ENCODE results near the gene CYP4F11.
"Not testable (repeated sequence)": the region's sequence is repeated elsewhere in the genome, so short reads cannot be mapped to it uniquely, and the experiment has no call there.

CYP4F11 gene, protein sequence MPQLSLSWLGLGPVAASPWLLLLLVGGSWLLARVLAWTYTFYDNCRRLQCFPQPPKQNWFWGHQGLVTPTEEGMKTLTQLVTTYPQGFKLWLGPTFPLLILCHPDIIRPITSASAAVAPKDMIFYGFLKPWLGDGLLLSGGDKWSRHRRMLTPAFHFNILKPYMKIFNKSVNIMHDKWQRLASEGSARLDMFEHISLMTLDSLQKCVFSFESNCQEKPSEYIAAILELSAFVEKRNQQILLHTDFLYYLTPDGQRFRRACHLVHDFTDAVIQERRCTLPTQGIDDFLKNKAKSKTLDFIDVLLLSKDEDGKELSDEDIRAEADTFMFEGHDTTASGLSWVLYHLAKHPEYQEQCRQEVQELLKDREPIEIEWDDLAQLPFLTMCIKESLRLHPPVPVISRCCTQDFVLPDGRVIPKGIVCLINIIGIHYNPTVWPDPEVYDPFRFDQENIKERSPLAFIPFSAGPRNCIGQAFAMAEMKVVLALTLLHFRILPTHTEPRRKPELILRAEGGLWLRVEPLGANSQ

DNA sequence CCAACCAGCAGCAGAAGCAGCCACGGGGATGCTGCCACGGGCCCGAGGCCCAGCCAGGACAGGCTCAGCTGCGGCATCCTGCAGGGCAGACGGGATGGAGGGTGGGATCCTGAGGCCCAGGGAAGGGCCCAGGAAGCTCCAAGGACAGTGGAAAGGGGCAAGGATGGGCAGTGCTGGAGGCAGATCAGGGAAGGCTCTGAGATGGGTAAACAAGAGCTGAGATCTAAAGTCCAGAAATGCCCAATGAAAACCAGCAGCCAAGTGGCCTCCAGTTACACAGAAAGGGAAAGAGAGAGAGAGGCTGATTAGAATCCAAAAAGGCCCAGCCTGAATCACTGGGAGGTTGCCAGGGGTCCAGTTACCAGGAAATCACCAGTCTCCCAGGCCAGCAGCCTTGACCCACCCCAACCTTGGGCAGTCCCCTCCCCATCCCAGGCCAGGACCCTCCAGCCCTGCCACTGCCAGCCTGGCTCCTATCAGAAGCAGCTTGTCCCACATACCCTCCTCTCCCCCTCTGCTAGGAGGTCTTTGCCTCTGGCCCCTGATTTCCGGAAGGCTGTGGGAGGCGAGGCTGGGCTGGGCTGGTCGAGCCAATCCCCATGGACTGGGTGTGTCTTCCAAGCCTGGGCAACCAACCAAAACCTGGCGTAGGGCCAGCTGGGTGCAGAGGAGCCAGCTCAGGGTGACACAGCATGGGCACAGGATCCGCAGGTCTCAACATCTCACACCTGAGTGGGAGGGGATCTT is at the start of gene CYP4F11:
Gene CYP4F11 (minus strand): TSS at position 198 of the 747 bp plus-strand sequence. CDS start 121 bp downstream, at position 77.
- no peak for DNase-seq

DNA sequence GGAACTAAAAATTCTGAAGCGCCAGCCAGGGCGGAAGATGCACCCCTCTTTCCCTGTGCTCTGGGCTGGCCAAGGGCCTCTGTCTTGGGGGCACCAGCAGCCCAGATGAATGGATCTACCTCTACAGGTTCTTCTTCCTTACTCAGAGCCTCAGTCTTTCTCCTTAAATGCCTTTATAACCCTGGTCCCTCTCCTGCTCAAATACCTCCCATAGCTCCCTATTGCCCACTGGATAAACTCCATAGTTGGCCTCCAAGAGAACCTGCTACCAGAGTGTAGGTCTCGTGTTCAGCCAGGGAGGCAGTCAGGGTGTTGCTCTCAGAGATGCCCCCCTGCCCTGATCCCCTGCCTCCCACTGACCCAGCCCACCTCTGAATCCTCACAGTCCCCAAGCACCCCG is 45.0 kb upstream of the CYP4F11 start:
- no peak for DNase-seq

DNA sequence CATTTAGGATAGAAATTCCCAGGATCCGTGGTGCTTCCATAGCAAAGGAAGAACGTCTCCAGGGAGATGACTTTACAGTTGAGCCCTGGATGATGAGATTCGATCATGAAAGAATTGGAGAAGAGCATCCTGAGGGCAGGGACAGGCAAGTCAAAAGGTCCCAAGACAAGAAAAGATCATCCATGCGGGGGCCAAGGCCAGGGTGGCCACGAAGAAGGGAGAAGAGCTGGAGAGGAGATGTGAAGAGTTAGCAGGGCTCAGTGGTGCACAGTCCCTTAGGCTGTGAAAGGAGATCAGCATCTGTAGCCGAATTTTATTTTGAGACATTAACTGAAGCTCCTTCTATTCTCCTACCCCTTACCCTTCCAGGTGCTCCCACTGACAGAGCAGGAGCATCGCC is 43.4 kb upstream of the CYP4F11 start:
- DNase-seq = no peak

DNA sequence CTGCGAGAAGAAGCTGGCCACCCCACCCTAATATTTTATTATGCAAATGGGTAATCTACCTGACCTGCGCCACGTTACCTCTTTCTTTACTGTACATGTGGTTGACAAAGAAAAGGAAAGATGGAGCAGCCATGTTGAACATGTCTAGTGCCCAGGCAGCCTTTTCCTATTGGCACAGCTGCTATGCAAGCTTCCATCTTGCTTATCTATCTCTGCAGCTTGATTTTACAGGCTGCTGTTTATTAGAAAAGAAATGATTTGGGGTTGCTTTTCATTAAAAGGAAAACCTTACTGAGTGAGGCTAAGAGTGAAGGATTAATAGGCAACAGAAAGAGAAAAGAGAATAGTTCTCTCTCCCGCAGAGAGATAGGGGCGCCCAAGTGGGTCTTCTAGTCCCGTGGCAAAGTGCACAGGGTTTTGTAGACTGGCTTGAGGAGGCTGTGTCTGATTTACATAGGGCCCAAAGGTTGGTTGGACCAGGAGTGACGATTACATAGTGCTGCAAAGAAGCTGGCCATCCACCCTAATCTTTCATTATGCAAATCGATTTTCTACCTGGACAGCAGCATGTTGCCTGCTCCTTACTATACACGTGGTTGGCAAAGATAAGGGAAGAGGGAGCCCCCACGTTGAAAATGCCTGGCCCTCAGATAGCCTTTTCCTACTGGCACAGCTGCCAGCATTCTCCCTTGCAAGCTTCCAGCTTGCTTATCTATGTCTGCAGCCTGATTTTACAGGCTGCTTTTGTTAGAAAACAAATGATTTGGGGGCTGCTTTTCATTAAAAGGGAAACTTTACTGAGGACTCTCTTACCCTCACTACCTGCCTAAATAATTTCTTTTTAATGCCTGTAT is 42.7 kb upstream of the CYP4F11 start:
- no peak for DNase-seq

DNA sequence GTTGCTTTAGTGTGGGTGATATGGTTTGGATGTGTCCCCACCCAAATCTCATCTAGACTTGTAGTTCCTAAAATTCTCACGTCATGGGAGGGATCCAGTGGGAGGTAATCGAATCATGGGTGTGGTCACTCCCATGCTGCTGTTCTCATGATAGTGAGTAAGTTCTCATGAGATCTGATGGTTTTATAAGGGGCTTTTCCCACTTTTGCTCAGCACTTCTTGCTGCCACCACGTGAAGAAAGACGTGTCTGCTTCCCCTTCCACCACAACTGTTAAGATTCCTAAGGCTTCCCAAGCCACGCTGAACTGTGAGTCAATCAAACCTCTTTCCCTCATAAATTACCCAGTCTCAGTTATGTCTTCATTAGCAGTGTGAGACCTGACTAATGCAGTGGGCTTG is 40.5 kb upstream of the CYP4F11 start:
- no peak for DNase-seq

DNA sequence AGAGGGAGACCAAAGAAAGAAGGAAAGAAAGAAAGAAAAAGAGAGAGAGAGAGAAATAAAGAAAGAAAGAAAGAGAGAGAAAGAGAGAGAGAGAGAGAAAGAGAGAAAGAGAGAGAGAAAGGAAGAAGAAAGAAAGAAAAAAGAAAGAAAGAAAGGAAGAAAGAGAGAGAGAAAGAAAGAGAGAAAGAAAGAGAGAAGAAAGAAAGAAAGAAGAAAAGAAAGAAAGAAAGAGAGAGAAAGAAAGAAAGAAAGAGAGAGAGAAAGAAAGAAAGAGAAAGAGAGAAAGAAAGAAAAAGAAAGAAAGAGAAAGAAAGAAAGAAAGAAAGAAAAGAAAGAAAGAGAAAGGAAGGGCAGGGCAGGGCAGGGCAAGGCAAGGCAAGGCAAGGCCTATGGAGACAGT is 37.7 kb upstream of the CYP4F11 start:
- DNase-seq = not testable (repeated sequence)

DNA sequence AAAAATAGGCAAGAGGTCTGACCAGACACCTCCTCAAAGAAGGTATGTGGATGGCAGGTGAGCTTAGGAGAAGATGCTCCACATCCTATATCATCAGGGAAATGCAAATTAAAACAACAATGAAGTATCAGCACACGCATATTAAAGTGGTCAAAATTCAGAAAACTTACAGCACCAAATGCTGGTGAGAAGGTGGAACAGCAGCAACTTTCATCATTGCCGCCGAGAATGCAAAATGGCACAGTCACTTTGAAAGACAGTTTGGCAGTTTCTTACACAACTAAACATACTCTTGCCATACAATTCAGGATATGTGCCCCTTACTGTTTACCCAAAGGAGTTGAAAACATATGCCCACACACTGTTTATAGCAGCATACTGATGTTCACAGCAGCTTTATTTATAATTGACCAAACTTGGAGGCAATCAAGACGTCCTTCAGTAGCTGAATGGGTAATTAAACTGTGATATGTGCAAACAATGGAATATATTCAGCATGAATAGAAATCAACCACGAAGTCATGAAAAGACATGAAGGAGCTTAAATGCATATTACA is 37.0 kb upstream of the CYP4F11 start:
- DNase-seq = no peak

DNA sequence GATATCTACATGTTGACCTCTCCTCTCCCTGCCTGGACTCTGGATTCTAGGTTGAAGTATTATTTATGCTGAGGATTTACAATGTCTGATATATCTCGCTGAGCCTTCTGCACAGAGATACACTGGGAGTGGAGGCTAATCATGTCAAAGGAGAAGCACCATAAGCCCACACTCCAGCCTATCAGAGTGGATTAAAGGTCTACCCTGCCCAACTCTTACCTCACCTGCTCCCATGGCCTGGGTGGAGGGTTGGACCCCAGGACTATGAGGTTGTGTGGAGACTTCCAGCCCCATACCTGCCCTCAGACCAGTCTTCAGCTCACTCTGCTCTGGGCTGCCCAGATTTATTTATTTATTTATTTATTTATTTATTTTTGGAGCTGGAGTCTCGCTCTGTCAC is 29.9 kb upstream of the CYP4F11 start:
- DNase-seq = no peak

DNA sequence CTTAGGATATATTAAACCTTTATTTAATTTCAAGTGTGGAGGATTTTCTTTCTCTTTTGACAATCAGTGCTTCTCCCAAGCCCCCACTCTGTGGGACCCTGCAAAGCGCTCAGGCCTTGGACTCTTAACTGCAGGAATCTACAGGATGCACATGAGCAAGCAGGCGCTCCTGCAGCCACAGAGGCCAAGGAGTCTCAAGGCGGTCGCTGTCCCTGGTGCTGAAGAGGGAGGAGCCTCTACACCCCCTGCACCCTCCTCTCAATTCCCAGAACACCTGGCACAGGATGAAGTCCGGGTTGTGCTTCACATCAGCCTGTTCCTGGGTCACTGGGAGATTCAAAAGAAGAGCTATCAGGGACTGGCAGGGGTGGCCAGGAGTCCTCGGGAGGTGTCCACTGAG is 28.0 kb upstream of the CYP4F11 start:
- peak; percentile 10 for DNase-seq

DNA sequence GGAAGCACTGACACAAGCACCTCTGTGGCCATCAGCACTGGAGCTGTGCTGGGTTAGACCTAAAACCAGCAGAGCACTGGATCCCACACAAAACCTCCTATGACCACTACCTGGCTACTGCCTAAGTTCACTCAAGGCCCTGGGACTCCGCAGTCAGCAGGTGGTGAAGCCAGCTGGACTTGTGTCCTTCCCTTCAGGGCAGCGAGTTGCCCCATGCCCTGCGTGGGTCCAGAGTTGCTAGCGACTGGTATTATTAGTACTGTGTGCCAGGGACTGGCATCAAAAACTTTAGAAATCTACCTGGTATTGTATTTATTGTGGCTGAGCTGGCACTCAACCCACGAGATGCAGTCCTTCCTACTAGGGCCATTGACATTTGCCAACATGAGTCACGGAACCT is 20.5 kb upstream of the CYP4F11 start:
- DNase-seq = no peak

DNA sequence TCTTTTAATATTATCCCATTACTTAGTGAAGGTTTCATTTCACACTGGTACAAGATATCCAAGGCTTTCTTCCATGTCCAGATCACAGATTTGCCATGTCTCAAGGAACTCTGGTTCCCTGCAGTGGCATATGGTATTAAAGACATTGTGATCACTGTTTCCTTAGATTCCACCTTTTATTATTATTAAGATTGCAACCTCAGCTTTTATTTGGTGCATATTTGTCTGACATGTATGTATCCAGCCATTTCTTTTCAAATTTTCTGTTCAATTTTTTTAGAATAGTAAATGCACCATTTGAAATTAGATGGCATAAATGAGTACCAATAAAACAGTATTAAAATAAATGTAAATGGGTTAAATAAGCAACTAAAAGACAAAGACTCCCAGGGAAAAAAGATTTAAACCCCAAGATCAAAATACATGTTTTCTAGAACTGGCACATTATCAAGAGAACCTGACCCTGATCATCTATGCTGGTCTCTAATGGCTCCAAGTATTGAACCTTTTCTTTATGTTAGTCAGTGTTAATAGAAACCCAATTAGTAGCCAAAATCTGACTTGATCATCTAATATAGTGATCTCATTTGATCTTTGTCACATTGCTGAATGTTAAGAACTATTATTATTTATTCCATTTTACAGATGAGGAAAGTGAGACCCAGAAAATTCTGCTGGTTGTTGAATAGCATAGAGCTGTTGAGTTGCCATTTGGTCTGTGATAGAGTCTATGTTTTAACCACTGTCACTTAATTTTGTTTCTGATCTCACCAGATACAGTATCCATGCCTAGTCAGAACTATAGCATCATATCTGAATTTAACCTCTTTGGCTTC is 14.1 kb upstream of the CYP4F11 start, which contains the start of gene OR10H4:
Gene OR10H4 (plus strand): TSS at position 786 of the 836 bp plus-strand sequence. CDS start 0 bp downstream, at position 786.
- DNase-seq = no peak

DNA sequence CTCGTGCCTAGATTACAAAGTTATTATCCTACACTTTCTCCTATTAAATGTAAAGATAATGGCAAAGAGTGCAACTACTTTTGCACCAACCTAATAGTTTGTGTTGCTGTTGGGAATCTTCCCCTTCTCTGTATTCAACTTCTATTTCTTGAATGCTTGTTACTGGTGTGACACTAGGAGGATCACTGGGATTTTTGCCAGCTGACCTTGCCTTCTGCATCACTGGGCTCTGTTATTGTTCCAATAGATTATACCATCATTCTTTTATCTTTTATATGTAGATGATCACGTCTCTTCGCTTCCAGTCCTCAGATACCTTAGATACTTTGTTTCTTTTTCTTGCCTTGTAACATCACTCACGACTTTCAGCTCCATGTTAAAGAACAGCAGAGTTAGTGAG is 11.0 kb upstream of the CYP4F11 start:
- DNase-seq = no peak

DNA sequence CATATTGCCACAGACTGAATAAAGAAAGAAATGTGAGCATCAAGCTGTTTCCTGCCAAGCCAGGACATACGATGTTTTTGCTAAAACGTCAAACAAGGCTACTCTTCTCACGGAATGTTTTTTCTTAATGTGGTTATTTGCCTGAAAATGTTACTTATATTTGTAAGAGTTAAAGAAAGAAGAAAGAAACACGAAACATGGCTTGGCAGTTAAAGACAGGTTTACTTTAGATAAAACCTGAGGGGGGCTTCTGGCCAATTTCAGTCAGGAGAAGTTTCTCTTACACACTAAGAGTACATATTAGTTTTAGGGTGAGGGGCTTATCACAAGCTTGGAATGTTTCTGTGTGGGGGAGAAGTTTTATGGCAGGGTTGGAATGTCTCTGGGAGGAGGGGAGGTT is 10.1 kb upstream of the CYP4F11 start:
- no peak for DNase-seq

DNA sequence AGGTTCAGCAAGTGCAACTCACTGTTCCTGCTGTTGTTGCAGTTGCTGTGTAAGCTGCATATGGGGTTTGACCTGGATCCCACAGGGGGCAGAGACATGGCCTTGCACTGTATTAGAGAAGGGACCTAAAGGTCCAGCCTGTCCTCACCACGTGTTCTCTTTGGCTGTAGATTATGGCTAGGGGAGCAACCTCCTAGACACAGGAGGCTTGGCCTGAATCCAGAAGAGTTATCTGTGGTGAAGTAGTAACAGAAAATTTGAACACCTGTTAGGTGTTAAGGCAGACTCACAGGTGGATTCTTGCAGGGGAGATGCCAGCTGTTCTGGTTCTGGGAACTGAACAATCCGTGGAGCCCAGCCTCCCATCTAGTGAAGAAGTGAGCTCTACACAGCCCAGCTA is 3.4 kb upstream of the CYP4F11 start:
- no peak for DNase-seq

DNA sequence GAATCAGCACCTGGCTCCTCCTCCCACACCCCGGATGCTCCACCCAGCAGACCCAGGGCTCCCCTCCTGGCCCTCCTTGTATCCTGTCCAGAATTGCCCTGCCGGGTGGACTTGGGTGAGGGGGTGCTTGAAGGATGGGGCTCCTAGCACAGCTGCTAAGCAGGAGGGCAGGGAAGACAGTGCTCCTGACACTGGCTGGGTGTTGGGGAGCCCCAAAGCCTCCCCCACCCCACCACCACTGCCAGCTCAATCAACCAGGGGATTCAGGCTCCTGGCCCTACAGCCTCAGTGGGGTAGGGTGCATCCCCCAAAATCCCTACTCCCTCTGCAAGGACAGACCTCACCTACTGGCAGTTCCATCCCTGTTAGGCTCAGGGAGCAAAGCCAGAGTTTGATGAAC is 2.6 kb upstream of the CYP4F11 start:
- no peak for DNase-seq

DNA sequence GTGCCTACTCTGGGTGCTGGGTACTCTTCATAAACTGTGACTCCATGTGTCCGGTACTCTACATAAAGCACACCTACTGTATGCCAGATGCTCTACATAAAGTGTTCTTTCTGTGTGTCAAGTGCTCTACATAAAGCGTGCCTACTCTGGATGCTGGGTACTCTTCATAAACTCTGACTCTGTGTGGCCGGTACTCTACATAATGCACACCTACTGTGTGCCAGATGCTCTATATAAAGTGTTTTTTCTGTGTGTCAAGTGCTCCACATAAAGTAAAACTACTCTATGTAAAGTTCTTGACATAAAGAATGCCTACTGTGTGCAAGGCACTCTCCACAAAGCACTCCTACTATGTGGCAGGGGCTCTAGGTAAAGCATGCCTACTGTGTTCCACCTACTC is 1.8 kb upstream of the CYP4F11 start:
- no peak for DNase-seq

DNA sequence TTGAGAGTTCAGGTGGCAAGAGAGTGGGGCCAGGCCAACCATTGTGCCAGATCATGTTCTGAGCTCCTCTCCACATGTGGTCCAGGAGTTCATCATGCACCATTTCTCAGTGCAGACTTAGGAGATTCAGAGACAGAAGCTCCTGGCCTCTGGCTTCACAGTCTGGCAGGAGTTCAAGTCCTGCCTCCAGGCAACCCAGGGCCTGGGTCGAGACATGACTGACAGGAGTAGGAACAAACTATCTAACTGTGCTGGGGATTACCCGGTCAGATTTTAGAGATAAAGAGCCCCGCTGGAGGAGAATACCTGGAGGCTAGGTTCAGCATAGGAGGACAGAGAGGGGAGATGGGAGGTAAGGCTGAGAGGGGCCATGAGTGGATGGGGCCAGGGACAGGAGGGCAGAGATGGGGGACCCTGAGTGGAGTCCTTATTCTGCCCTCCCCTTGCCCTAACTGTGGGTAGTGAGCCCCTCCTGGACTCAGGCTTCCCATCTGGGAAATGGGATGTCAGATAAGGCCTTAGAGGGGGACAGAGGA is 906 bp upstream of the CYP4F11 start:
- DNase-seq = no peak

DNA sequence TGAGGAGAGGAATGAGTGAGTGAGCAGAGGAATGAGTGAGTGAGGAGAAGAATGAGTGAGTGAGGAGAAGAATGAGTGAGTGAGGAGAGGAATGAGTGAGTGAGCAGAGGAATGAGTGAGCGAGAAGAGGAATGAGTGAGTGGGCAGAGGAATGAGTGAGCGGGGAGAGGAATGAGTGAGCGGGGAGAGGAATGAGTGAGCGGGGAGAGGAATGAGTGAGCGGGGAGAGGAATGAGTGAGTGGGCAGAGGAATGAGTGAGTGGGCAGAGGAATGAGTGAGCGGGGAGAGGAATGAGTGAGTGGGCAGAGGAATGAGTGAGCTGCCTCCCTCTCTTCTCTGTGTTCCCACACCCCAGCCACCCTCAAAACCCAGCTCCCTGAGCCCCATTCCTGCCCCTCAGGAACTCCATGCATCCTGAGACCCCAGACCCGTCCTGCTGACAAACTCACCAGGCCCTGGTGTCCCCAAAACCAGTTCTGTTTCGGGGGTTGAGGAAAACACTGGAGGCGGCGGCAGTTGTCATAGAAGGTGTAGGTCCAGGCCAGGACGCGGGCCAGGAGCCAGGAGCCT is 483 bp downstream of the CYP4F11 start:
- peak; percentile 52 for DNase-seq

DNA sequence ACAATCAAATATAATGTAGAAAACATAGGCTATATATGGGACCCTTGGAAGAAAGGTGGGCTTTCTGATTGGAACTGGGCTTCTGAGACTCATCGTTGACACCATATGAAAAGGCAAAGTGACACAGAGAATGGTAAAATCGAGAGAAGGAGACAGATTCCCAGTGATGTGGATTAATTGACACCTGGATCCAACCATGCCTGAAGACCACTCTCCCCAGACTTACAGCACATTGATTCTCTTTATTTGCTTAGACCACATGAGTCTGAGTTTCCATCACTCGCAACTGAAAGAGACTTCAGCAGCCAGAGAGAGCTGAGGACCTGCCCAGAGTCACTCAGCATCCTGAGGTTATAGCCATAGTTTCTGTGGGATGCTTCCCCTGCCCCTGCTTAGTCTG is 6.0 kb downstream of the CYP4F11 start:
- DNase-seq = no peak

DNA sequence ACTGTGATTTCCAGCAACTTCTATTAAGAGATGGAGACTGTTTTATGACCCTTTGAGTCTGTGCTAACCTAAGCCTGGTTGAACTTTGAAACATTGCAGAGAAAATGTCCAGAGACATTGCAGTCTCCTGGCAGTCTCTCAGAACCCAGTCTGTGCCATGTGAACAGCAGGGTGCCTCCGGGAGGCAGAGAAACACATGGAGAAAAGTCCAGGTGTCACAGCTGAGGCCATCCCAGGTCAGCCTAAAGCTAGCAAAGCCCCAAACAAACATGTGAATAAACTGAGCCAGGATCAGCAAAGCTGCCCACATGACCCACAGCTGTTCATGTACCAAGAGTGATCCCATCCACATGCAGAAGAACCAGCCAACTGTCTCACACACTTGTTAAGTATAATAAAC is 7.8 kb downstream of the CYP4F11 start:
- no peak for DNase-seq

DNA sequence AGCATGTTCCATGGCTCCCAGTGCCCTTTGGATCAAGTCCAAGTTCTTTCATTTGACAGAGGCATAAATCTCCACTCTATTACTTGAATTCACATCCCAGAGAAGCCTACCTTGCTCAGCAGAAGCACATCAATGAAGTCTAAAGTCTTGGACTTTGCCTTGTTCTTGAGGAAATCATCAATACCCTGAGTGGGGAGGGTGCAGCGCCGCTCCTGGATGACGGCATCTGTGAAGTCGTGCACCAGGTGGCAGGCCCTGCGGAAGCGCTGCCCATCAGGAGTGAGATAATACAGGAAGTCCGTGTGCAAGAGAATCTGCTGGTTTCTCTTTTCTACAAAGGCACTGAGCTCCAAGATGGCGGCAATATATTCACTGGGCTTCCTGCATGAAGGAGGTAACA is 10.6 kb downstream of the CYP4F11 start:
- no peak for DNase-seq
